Mesodermal cell (in vitro differentiated cells): ENCODE results near the gene LEP.

Source experiments
- H3K27ac ChIP-seq: 2 replicates; pipeline ENCODE4 v1.7.0; 2013; ENCODE audit warnings: mild to moderate bottlenecking, low read depth, low read length, moderate library complexity; ENCODE audit not compliant: severe bottlenecking
- H3K36me3 ChIP-seq: 2 replicates; pipeline ENCODE4 v1.7.1; 2013; ENCODE audit warnings: mild to moderate bottlenecking, low read length, moderate library complexity; ENCODE audit not compliant: control insufficient read depth, insufficient read depth
- H3K4me1 ChIP-seq: one replicate; pipeline ENCODE4 v1.7.1; 2013; ENCODE audit warnings: mild to moderate bottlenecking, low read length; ENCODE audit not compliant: insufficient read depth, control insufficient read depth, poor library complexity, severe bottlenecking
- H3K4me3 ChIP-seq: 2 replicates; pipeline ENCODE4 v1.7.0; 2013; ENCODE audit warnings: low read length, control low read depth, mild to moderate bottlenecking; ENCODE audit not compliant: insufficient read depth, poor library complexity, severe bottlenecking; ENCODE audit errors: extremely low read depth
- H3K9me3 ChIP-seq: 2 replicates; pipeline ENCODE4 v1.7.1; 2013; ENCODE audit warnings: mild to moderate bottlenecking, low read length, moderate library complexity; ENCODE audit not compliant: control insufficient read depth
- WGBS, 2 experiments: methylation state at CpG; one replicate each; pipeline ENCODE4 v1.1.5; 2013; ENCODE audit warnings: missing lambda C conversion rate in 2 of 2; ENCODE audit not compliant: insufficient coverage in 2 of 2; 5-methylcytosine and 5-hydroxymethylcytosine counted together

Gene LEP

GRCh38 chr7:128251337-128251736, 10.3 kb downstream of the LEP start:
- no peaks in the 10 kb centered on the region for H3K4me1 ChIP-seq
- no peaks in the 10 kb centered on the region for H3K36me3 ChIP-seq
- WGBS, 2 experiments: 40 to 75% methylated on average over 1 of the region's 4 CpGs
- no peak overlapping the region for H3K4me3 ChIP-seq
- no peak overlapping the region for H3K27ac ChIP-seq
- no peaks in the 10 kb centered on the region for H3K9me3 ChIP-seq

GRCh38 chr7:128253701-128254100, 12.6 kb downstream of the LEP start:
- Histone ChIP-seq H3K27ac (no peak overlapping the region), H3K36me3 (no peaks in the 10 kb centered on the region), H3K4me1 (no peaks in the 10 kb centered on the region), H3K4me3 (no peak overlapping the region), H3K9me3 (no peaks in the 10 kb centered on the region)
- WGBS, 2 experiments: 95 to 96% methylated on average over 7 of the region's 8 CpGs

- H3K36me3 ChIP-seq: no peaks in the 10 kb centered on the region
- H3K27ac ChIP-seq: no peak overlapping the region
- 88 to 89% methylated on average over 5 of the region's 5 CpGs for WGBS, 2 experiments
Observed at GRCh38 chr7:128254470-128254869, 13.4 kb downstream of the LEP start.

GRCh38 chr7:128255271-128255670, 14.2 kb downstream of the LEP start:
- H3K9me3 ChIP-seq: no peaks in the 10 kb centered on the region
- peaks cover 5% of the 10 kb centered on the region for H3K4me1 ChIP-seq
- no peak overlapping the region for H3K4me3 ChIP-seq
- no peak overlapping the region for H3K27ac ChIP-seq
- no peaks in the 10 kb centered on the region for H3K36me3 ChIP-seq
- 82 to 96% methylated on average over 2 of the region's 2 CpGs for WGBS, 2 experiments

More at GRCh38 chr7:128254470-128254869, 13.4 kb downstream of the LEP start:
- no peaks in the 10 kb centered on the region for H3K9me3 ChIP-seq
- peaks cover 5% of the 10 kb centered on the region for H3K4me1 ChIP-seq
- no peak overlapping the region for H3K4me3 ChIP-seq

- H3K4me3 ChIP-seq: no peak overlapping the region
- no peak overlapping the region for H3K27ac ChIP-seq
- H3K9me3 ChIP-seq: no peaks in the 10 kb centered on the region
- H3K4me1 ChIP-seq: peaks cover 5% of the 10 kb centered on the region
- no peaks in the 10 kb centered on the region for H3K36me3 ChIP-seq
- WGBS, 2 experiments: 84 to 87% methylated on average over 4 to 8 of the region's 14 CpGs
Observed at GRCh38 chr7:128257458-128257857, 16.4 kb downstream of the LEP start.

GRCh38 chr7:128259131-128260061, 18.3 kb downstream of the LEP start:
- 87 to 97% methylated on average over 7 to 10 of the region's 11 CpGs for whole genome bisulfite sequencing, 2 experiments
- Histone ChIP-seq H3K4me3 (no peak overlapping the region), H3K36me3 (no peaks in the 10 kb centered on the region), H3K9me3 (no peaks in the 10 kb centered on the region), H3K4me1 (peaks cover 5% of the 10 kb centered on the region), H3K27ac (no peak overlapping the region)

- Histone ChIP-seq H3K4me1 (peaks cover 5% of the 10 kb centered on the region), H3K27ac (no peak overlapping the region), H3K4me3 (no peak overlapping the region), H3K36me3 (no peaks in the 10 kb centered on the region), H3K9me3 (no peaks in the 10 kb centered on the region)
- 90 to 93% methylated on average over 10 to 11 of the region's 12 CpGs for WGBS, 2 experiments
Observed at GRCh38 chr7:128260069-128260795, 19.2 kb downstream of the LEP start.

GRCh38 chr7:128262273-128263028, 21.4 kb downstream of the LEP start:
- WGBS, 2 experiments: 90 to 93% methylated on average over 14 to 15 of the region's 15 CpGs
- no peak overlapping the region for H3K4me3 ChIP-seq
- no peak overlapping the region for H3K27ac ChIP-seq
- no peaks in the 10 kb centered on the region for H3K9me3 ChIP-seq
- H3K4me1 ChIP-seq: peaks cover 15% of the 10 kb centered on the region
- no peaks in the 10 kb centered on the region for H3K36me3 ChIP-seq

- Histone ChIP-seq H3K4me1 (peaks cover 19% of the 10 kb centered on the region), H3K36me3 (no peaks in the 10 kb centered on the region), H3K4me3 (no peak overlapping the region), H3K9me3 (no peaks in the 10 kb centered on the region), H3K27ac (no peak overlapping the region)
- 74 to 89% methylated on average over 2 to 3 of the region's 3 CpGs for WGBS, 2 experiments
Observed at GRCh38 chr7:128263420-128263819, 22.3 kb downstream of the LEP start.

- H3K27ac ChIP-seq: no peak overlapping the region
- H3K36me3 ChIP-seq: no peaks in the 10 kb centered on the region
- H3K9me3 ChIP-seq: no peaks in the 10 kb centered on the region
- 36 to 63% methylated on average over 1 of the region's 2 CpGs for WGBS, 2 experiments
- H3K4me1 ChIP-seq: peaks cover 14% of the 10 kb centered on the region
- no peak overlapping the region for H3K4me3 ChIP-seq
Observed at GRCh38 chr7:128264477-128264876, 23.4 kb downstream of the LEP start.
